Right ventricle myocardium inferior (tissue), 1 donor: ENCODE measurements around the gene TRAF1. TPM values are rescaled to one million over a fixed set of nuclear protein-coding genes. Genes with fewer than 3 reads are reported as not detected.

Experiments
- ATAC-seq: fragments of 200-7000 bp; cut with Tn5 transposase; one replicate; pipeline ENCODE4 v1.9.1; 2020; ENCODE audit warnings: mild to moderate bottlenecking, moderate library complexity
- DNase-seq: peaks from one replicate; pipeline ENCODE4 v3.0.0; 2021; ENCODE audit errors: missing footprints
- intact Hi-C: fragments of 100-400 bp; cut with DNase I; formaldehyde crosslinking; loops from one replicate; pipeline ENCODE4 v1.11.0; 2022
- total RNA-seq: library from RNA; stranded (reverse); fragmentation: NEBNext Ultra II Directional; extraction: Animal tissue kit (Norgen Biotek cat#: 25700); gene quantifications from one replicate; pipeline ENCODE4 v1.2.1, GENCODE V29; 2021
- donor health status: DM: no; HTN: yes; CAD: no; lungs with severe emphysema.

Gene TRAF1
- total RNA-seq, 1 donor from 2014 or later: 2.1 TPM

GRCh38 chr9:120942186-120943001 lies 15.8 kb upstream of the TRAF1 start:
- ATAC-seq (peak; percentile 69), DNase-seq (no peak)
- intact Hi-C loops: no loop called here

- DNase-seq (no peak), ATAC-seq (no peak)
- intact Hi-C loops: no loop called here
Observed at GRCh38 chr9:120941046-120941770, 14.6 kb upstream of the TRAF1 start.

GRCh38 chr9:120940573-120940972 lies 14.0 kb upstream of the TRAF1 start:
- intact Hi-C loops: no loop called here
- DNase-seq: no peak
- ATAC-seq: no peak

GRCh38 chr9:120938851-120939250 lies 12.3 kb upstream of the TRAF1 start:
- intact Hi-C loops: loop anchor here (5.0 kb wide), 1 partner anchor 317 kb away; no protein-coding TSS in a partner anchor
- ATAC-seq: no peak
- DNase-seq: no peak

DNA sequence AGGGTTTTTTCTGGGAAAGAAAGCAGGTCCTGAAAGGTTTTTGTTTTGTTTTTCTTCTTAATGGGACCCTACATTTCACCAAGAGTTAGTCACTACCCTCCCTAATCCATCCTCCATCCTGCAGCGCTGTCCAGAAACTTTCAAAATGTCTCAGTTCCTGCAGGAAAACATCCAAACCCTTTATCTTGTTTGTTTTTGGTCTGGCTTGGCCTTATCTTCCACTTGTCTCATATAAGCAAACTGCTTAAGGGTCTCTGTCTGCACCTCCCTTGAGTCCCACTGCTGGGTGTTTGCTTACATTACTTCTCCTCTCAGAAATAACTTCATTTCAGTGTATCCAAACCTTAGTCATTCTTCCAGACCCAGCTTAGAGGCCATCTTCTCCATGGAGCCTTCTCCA lies 11.0 kb upstream of the TRAF1 start:
- ATAC-seq (peak; percentile 30), DNase-seq (no peak)
- intact Hi-C loops: loop anchor here (2.0 to 5.0 kb wide), 3 partner anchors 69 to 315 kb away; partner anchors contain the start of gene PSMD5

- DNase-seq: peak; percentile 71
- intact Hi-C loops: loop anchor here (2.0 to 5.0 kb wide), 3 partner anchors 68 to 315 kb away; partner anchors contain the start of gene PSMD5
- peak; percentile 70 for ATAC-seq
Observed at GRCh38 chr9:120937127-120937526, 10.5 kb upstream of the TRAF1 start.

DNA sequence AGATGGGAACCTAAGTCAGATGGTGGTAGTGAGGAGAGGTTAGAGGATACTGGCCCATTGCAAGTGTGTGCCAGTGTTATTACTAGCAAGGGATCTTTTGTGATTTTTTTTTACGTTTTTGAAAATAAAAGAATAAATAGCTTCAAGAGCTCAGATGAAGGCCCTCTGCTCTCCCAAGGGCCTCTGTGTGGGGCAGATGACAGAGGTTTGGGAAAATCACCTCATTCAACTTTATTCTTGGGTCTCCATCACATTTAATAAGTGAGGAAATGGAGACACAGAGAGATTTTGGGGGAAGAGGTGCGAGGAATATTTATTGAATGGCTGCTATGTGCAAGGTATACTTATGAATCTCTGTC lies 10.1 kb upstream of the TRAF1 start:
- intact Hi-C loops: loop anchor here (1.0 to 5.0 kb wide), 4 partner anchors 68 to 314 kb away; partner anchors contain the start of gene PSMD5
- no peak for DNase-seq
- no peak for ATAC-seq

DNA sequence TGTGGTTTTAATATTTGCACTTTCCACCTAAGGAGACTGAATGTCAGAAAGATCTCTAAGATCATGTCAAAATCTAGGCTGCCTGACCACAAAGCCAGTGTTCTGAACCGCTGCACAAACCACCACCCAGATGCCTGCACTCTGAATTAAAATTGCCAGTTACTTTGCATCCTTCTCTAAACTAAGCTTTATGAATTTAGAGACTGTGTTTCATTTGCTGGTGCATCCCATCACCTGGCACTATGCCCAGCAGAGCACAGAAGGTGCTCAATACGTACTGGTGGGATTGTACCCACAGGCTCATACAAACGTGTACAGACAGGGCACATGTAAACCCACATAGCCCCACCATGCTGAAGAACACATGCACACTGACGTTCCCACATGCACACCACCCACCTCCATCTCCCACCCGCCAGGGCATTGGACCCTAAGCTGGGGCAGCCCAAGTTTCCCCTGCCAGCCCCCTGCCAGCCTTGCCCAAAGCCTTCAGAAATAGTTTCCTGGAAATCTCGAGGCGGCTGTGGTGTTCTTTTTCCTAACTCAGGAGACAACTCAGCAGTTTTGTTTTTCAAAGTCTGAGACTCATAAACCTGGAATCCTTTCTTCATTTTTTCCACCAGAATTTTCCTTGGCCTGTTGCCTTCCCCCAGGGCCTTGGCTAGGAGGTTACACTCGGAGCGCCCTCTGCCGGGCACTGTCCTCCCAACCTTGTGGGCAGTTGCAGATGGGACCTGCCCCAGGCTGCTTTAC lies 9.6 kb upstream of the TRAF1 start:
- DNase-seq (peak; percentile 96), ATAC-seq (peak; percentile 79)
- intact Hi-C loops: loop anchor here (1.0 to 5.0 kb wide), 4 partner anchors 67 to 314 kb away; partner anchors contain the start of gene PSMD5

GRCh38 chr9:120935383-120935857 lies 8.8 kb upstream of the TRAF1 start:
- intact Hi-C loops: loop anchor here (5.0 kb wide), 1 partner anchor 313 kb away; no protein-coding TSS in a partner anchor
- DNase-seq (peak; percentile 95), ATAC-seq (peak; percentile 81)

DNA sequence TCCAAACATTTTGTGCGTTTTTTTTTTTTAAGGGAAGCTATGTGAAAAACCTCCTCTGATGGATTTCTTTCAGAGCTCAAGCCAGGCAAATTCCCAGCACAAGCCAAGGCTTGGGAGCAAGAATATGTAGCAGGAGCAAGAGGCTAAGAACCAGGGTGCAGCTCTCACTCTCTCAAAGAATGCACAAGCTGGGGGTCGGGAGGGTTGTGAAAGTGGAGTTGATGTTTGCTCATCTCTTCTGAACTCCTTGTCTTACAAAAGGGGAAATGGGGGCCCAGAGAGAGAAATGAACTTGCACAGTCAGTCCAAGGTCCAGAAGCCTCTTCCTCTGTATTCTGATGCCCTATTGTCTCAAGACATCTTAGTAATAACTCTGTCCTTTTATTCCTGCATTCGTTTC lies 7.7 kb upstream of the TRAF1 start:
- DNase-seq: no peak
- intact Hi-C loops: no loop called here
- no peak for ATAC-seq

DNA sequence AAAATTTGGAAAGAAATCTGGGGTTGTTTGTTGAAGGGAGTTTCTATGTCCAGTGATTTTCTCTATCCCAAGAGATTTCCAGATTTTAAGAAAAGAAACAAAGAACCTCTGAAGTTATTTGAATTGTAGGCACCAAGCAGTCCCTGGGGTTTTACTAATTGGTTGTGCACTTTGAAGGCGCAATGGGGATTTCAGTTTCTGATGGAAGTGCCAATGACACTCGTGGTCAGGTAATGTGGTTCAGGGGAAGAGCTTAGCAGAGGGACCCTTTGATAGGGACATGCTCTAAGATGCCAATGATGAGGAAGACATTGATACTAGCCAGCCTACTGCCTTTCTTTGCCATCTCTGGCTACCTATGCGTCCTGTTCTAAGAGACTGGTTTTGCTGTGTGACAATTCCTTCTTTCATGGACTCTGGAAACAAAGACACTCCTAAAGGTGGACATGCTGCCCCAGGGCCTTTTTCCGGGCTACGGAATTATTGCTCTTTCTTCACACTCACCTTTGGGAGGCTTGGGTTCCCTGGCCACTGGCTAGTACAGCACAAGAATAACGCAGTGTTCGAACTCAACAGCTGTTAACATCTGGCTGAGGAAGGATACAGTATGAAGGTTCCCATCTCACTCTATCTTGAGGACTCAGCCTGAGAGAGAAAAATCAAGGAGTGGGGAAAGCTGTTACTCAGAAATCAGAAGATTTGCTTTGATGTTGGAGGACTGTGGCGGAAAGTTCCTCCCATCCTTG lies 6.9 kb upstream of the TRAF1 start:
- no peak for DNase-seq
- no peak for ATAC-seq
- intact Hi-C loops: no loop called here

DNA sequence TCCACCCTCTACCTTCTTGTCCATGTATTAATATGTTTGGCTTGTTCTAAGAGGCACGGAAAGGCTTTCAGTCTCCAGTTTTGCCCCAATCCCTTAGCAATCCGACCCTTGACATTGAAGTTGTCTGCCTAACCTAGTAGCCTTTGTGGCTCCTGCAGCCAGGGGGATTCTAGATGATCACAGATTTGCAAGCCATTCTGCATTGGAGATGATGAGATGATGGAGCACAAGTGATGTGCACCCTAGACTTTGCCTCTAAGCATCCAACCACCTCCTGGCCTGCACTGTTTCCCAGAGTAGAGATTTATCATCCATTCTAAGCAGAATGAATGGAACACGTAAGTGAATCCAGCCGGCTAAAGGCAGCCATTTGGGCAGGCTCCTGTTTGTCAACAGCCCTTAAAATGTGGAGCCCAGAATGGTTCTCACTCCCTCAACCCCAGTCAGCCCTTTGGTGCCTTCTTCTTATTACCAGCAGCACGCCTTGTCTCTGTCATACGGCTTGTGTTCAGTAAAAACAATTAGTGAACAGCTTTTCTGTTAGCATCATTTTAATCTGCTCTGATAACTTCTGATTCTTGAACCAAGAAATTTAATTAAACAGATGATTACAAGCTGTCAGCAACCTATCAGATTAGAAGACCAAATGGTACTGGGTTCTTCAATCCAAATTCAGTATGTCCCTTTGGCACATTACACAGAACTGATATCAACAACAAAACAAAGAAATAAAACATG lies 5.7 kb upstream of the TRAF1 start:
- ATAC-seq (no peak), DNase-seq (no peak)
- intact Hi-C loops: no loop called here

- intact Hi-C loops: no loop called here
- ATAC-seq (no peak), DNase-seq (no peak)
Observed at GRCh38 chr9:120931231-120932085, 4.9 kb upstream of the TRAF1 start.

GRCh38 chr9:120929229-120929791 lies 2.7 kb upstream of the TRAF1 start:
- ATAC-seq (no peak), DNase-seq (no peak)
- intact Hi-C loops: loop anchor here (5.0 kb wide), 1 partner anchor 137 kb away; the partner anchor contains the start of gene FBXW2

- peak; percentile 92 for DNase-seq
- intact Hi-C loops: loop anchor here (5.0 kb wide), 1 partner anchor 136 kb away; the partner anchor contains the start of gene FBXW2
- peak; percentile 93 for ATAC-seq
Observed at GRCh38 chr9:120928483-120929228, 2.1 kb upstream of the TRAF1 start.
